HepG2 (cell line): ENCODE data around the gene THRB. TPM values are rescaled to one million over a fixed set of nuclear protein-coding genes. Genes with fewer than 3 reads are reported as not detected.

ENCODE experiments used
- ATAC-seq: fragments of 200-7000 bp; cut with Tn5 transposase; 3 replicates; pipeline ENCODE4 v1.9.1; 2020; ENCODE audit warnings: mild to moderate bottlenecking, moderate library complexity
- BruUV-seq: library from RNA; stranded (reverse); fragments of 400-500 nt; replicated peaks from 2 replicates; lab custom pipeline; 2021; lab: Mats Ljungman, UMichigan
- CTCF ChIA-PET: fragments of 300-600 bp; formaldehyde crosslinking; extraction: SDS; loops from one replicate; lab custom pipeline; 2021; ENCODE audit warnings: low total read pairs, inconsistent platforms, low intra/inter-chr PET ratio; lab: Yijun Ruan, JAX
- POLR2A ChIA-PET: fragments of 350-600 bp; sonication (Branson Sonifier 250); formaldehyde crosslinking; loops from one replicate; lab custom pipeline; 2020; ENCODE audit warnings: antibody characterized with exemption, inconsistent platforms; lab: Yijun Ruan, JAX
- DNase-seq: peaks from one replicate; pipeline ENCODE4 v3.0.0-alpha.2; 2015; ENCODE audit warnings: low spot score
- FAIRE-seq: peaks from 3 replicates; lab custom pipeline; 2011; peaks lifted over from hg19 to GRCh38; lab: Jason Lieb, UNC
- H2AFZ ChIP-seq: one replicate; pipeline ENCODE4 v1.6.1; 2011; ENCODE audit warnings: low read length, inconsistent platforms
- H3K27ac ChIP-seq: fragments of 300-600 bp; 3 replicates; pipeline ENCODE4 v1.8.0; 2011; ENCODE audit warnings: mixed run types, mild to moderate bottlenecking, mixed read lengths, low read length, inconsistent platforms; ENCODE audit not compliant: insufficient read depth; ENCODE audit errors: extremely low read length
- H3K27me3 ChIP-seq, 2 experiments: fragments of 200-600 bp in 1 of 2; 2 replicates in 1 of 2; 3 replicates in 1 of 2; pipeline versions ENCODE4 v1.6.0 to v1.8.0; 2011; ENCODE audit warnings: low read length in 2 of 2, mild to moderate bottlenecking in 2 of 2, moderate library complexity in 2 of 2, inconsistent platforms in 1 of 2; ENCODE audit not compliant: insufficient read depth in 2 of 2, control insufficient read depth in 1 of 2
- H3K36me3 ChIP-seq, 2 experiments: fragments of 200-600 bp in 1 of 2; replicated peaks in 1 of 2; 2 replicates in 1 of 2; 3 replicates in 1 of 2; pipeline versions ENCODE4 v1.5.1 to v1.8.0; 2011; ENCODE audit warnings: low read length in 2 of 2, inconsistent platforms in 1 of 2; ENCODE audit not compliant: insufficient read depth in 2 of 2, control insufficient read depth in 1 of 2
- H3K4me1 ChIP-seq: 2 replicates; pipeline ENCODE4 v1.5.1; 2012; ENCODE audit warnings: low read length, inconsistent platforms; ENCODE audit not compliant: insufficient read depth
- H3K4me2 ChIP-seq: 2 replicates; pipeline ENCODE4 v1.6.0; 2011; ENCODE audit warnings: low read depth, low read length, inconsistent platforms
- H3K4me3 ChIP-seq, 3 experiments: fragments of 200-600 bp in 1 of 3; sonication (generic), shearing (Covaris generic) in 1 of 3; replicated peaks in 1 of 3; 2 replicates each; pipeline ENCODE4 v1.5.1; 2011 to 2016; ENCODE audit warnings: low read length in 3 of 3, inconsistent platforms in 2 of 3, low read depth in 2 of 3, mild to moderate bottlenecking in 2 of 3, control low read depth in 1 of 3, mixed read lengths in 1 of 3; ENCODE audit not compliant: insufficient read depth in 1 of 3
- H3K79me2 ChIP-seq: one replicate; pipeline ENCODE4 v1.6.1; 2011; ENCODE audit warnings: low read length, inconsistent platforms; ENCODE audit not compliant: insufficient read depth
- H3K9ac ChIP-seq: 2 replicates; pipeline ENCODE4 v1.6.0; 2011; ENCODE audit warnings: mild to moderate bottlenecking, low read depth, low read length, inconsistent platforms; ENCODE audit not compliant: insufficient read depth
- H3K9me3 ChIP-seq: 2 replicates; pipeline ENCODE4 v1.5.1; 2012; ENCODE audit warnings: mild to moderate bottlenecking, low read length
- H4K20me1 ChIP-seq: 2 replicates; pipeline ENCODE4 v1.6.0; 2011; ENCODE audit warnings: inconsistent platforms, mild to moderate bottlenecking, low read length, moderate library complexity; ENCODE audit not compliant: insufficient read depth
- BRD4 ChIP-seq: sonication (generic); formaldehyde crosslinking; IDR thresholded peaks from 2 replicates; pipeline ENCODE4 v1.4.0; 2020; ENCODE audit warnings: missing genetic modification reagents
- NFAT5 ChIP-seq: sonication (generic); formaldehyde crosslinking; IDR thresholded peaks from 2 replicates; pipeline ENCODE4 v1.4.0; 2020; ENCODE audit warnings: missing genetic modification reagents
- PLSCR1 ChIP-seq: sonication (generic); formaldehyde crosslinking; IDR thresholded peaks from 2 replicates; pipeline ENCODE4 v1.5.0; 2020; ENCODE audit warnings: missing genetic modification reagents, mild to moderate bottlenecking, borderline replicate concordance
- POLR2G ChIP-seq: fragments of 200-400 bp; formaldehyde crosslinking; IDR thresholded peaks from 2 replicates; pipeline ENCODE4 v1.6.1; 2018; ENCODE audit warnings: mild to moderate bottlenecking, low read depth, low read length, moderate library complexity
- STAT5B ChIP-seq: sonication (generic); formaldehyde crosslinking; IDR thresholded peaks from 2 replicates; pipeline ENCODE4 v1.4.0; 2020; ENCODE audit warnings: missing genetic modification reagents
- ZNF10 ChIP-seq: sonication (generic); formaldehyde crosslinking; IDR thresholded peaks from 2 replicates; pipeline ENCODE4 v1.4.0; 2020; ENCODE audit warnings: mild to moderate bottlenecking, low read depth, missing genetic modification reagents, borderline replicate concordance
- ZNF782 ChIP-seq: sonication (generic); formaldehyde crosslinking; IDR thresholded peaks from 2 replicates; pipeline ENCODE4 v1.4.0; 2020; ENCODE audit warnings: missing genetic modification reagents, mild to moderate bottlenecking, borderline replicate concordance
- ZNF816 ChIP-seq: sonication (generic); formaldehyde crosslinking; IDR thresholded peaks from 2 replicates; pipeline ENCODE4 v1.8.0; 2022; ENCODE audit warnings: missing genetic modification reagents, mild to moderate bottlenecking, borderline replicate concordance
- ZNF883 ChIP-seq: sonication (generic); formaldehyde crosslinking; IDR thresholded peaks from 2 replicates; pipeline ENCODE4 v1.5.1; 2020; ENCODE audit warnings: mild to moderate bottlenecking, missing genetic modification reagents; ENCODE audit errors: not compliant biosample characterization
- ZSCAN22 ChIP-seq: sonication (generic); formaldehyde crosslinking; IDR thresholded peaks from 2 replicates; pipeline ENCODE4 v1.4.0; 2020; ENCODE audit warnings: mild to moderate bottlenecking, missing genetic modification reagents
- ZSCAN31 ChIP-seq: sonication (generic); formaldehyde crosslinking; IDR thresholded peaks from 2 replicates; pipeline ENCODE4 v1.5.0; 2020; ENCODE audit warnings: low read depth, mild to moderate bottlenecking, missing genetic modification reagents
- in situ Hi-C: cut with HindIII; loops from 2 replicates; pipeline ENCODE4 v1.10.0; 2017; ENCODE audit warnings: low pct_unique_long_range_greater_than_20kb; ENCODE audit not compliant: extremely low pct_ligation_motif_present
- intact Hi-C: fragments of 100-400 bp; cut with micrococcal nuclease; formaldehyde crosslinking; loops from one replicate; pipeline ENCODE4 v1.10.0; 2022; ENCODE audit not compliant: unreplicated experiment
- polyA plus RNA-seq, 8 experiments: library from polyadenylated mRNA; depleted of rRNA in 3 of 8; stranded (reverse) in 7 of 8; unstranded in 1 of 8; fragments of >200 nt; fragmentation: Illumina TruSeq in 4 of 8; extraction: Trizol in 4 of 8; gene quantifications; 2 replicates each; pipeline versions ENCODE4 v1.2.1 to v1.2.3, GENCODE V29; 2011 to 2016; ENCODE audit warnings: low read depth in 4 of 8, missing spikeins in 1 of 8, mixed read lengths in 1 of 8; ENCODE audit not compliant: insufficient read depth in 1 of 8
- total RNA-seq, 5 experiments: library from RNA; depleted of rRNA; stranded (reverse); fragments of >200 nt; fragmentation: Illumina TruSeq; extraction: Trizol; gene quantifications; 2 replicates each; pipeline ENCODE4 v1.2.3, GENCODE V29; 2016; ENCODE audit warnings: low read depth in 1 of 5

THRB gene
- total and polyA plus RNA-seq, 2 of the 13 experiments (the other 11 are each of a cell fraction or from before 2014, with no cell fraction given) = 4.7 to 22.7 TPM

GRCh38 chr3:24145481-24145880, 349.2 kb downstream of the THRB start:
- FAIRE-seq (no peak), ATAC-seq (no peak), DNase-seq (no peak)
- TF ChIP-seq ZNF10 (CRISPR knock-in tag) (no peak), PLSCR1 (no peak), BRD4 (CRISPR knock-in tag) (no peak), STAT5B (CRISPR knock-in tag) (no peak), ZNF782 (CRISPR knock-in tag) (no peak), NFAT5 (CRISPR knock-in tag) (no peak), ZNF883 (no peak), POLR2G (no peak), ZSCAN22 (CRISPR knock-in tag) (no peak), ZSCAN31 (CRISPR knock-in tag) (no peak), ZNF816 (CRISPR knock-in tag) (no peak)
- no peak overlapping the region for H3K4me2 ChIP-seq
- ChIA-PET CTCF (no interaction called here), POLR2A (no interaction called here)
- H3K9ac ChIP-seq = no peak overlapping the region
- H3K27ac ChIP-seq = no peak overlapping the region
- no peak overlapping the region for H2AFZ ChIP-seq
- BruUV-seq = no TSS peak
- H3K36me3 ChIP-seq = peaks cover 1 to 40% of the 10 kb centered on the region in 2 experiments; a peak in 3 of 5 replicates
- in situ Hi-C loops (no loop called here), intact Hi-C loops (no loop called here)
- no peaks in the 10 kb centered on the region for H4K20me1 ChIP-seq
- no peaks in the 10 kb centered on the region for H3K9me3 ChIP-seq
- no peaks in the 10 kb centered on the region for H3K79me2 ChIP-seq
- no peak overlapping the region for H3K4me3 ChIP-seq
- H3K4me1 ChIP-seq = no peaks in the 10 kb centered on the region
- H3K27me3 ChIP-seq = no peaks in the 10 kb centered on the region
